DND-41 (cell line): ENCODE results near the gene DAAM2.

Experiments used
- ATAC-seq: fragments of 200-7000 bp; cut with Tn5 transposase; 3 replicates; pipeline ENCODE4 v1.9.1; 2021; ENCODE audit warnings: low read depth; ENCODE audit not compliant: insufficient read depth
- DNase-seq: peaks from one replicate; pipeline ENCODE4 v3.0.0-alpha.2; 2020
- H2AFZ ChIP-seq: 2 replicates; pipeline ENCODE4 v1.6.0; 2012; ENCODE audit warnings: low read depth, low read length
- H3K27ac ChIP-seq: 2 replicates; pipeline ENCODE4 v1.5.1; 2012; ENCODE audit warnings: low read length, inconsistent platforms
- H3K27me3 ChIP-seq: fragments of 200-600 bp; sonication (generic); 2 replicates; pipeline ENCODE4 v1.6.0; 2012; ENCODE audit warnings: low read length, mild to moderate bottlenecking, inconsistent platforms; ENCODE audit not compliant: insufficient read depth, poor library complexity
- H3K36me3 ChIP-seq: 2 replicates; pipeline ENCODE4 v1.5.1; 2012; ENCODE audit warnings: low read length, inconsistent platforms; ENCODE audit not compliant: insufficient read depth
- H3K4me1 ChIP-seq: 2 replicates; pipeline ENCODE4 v1.5.1; 2012; ENCODE audit warnings: mild to moderate bottlenecking, low read length; ENCODE audit not compliant: insufficient read depth
- H3K4me2 ChIP-seq: 2 replicates; pipeline ENCODE4 v1.6.0; 2012; ENCODE audit warnings: mild to moderate bottlenecking, moderate library complexity, low read length, inconsistent platforms; ENCODE audit not compliant: insufficient read depth
- H3K4me3 ChIP-seq, 2 experiments: fragments of 200-600 bp in 1 of 2; shearing (Covaris generic) in 1 of 2; 2 replicates each; pipeline ENCODE4 v1.5.1; 2012 to 2016; ENCODE audit warnings: inconsistent platforms in 2 of 2, low read length in 2 of 2, mild to moderate bottlenecking in 2 of 2, low read depth in 1 of 2, moderate library complexity in 1 of 2
- H3K79me2 ChIP-seq: 2 replicates; pipeline ENCODE4 v1.6.0; 2012; ENCODE audit warnings: low read length, inconsistent platforms; ENCODE audit not compliant: insufficient read depth
- H3K9ac ChIP-seq: 2 replicates; pipeline ENCODE4 v1.6.0; 2012; ENCODE audit warnings: low read depth, mild to moderate bottlenecking, inconsistent platforms, low read length, moderate library complexity
- H3K9me3 ChIP-seq: 2 replicates; pipeline ENCODE4 v1.5.1; 2012; ENCODE audit warnings: low read length, moderate library complexity, mild to moderate bottlenecking, inconsistent platforms; ENCODE audit not compliant: insufficient read depth, severe bottlenecking
- H4K20me1 ChIP-seq: 2 replicates; pipeline ENCODE4 v1.6.0; 2012; ENCODE audit warnings: low read length; ENCODE audit not compliant: insufficient read depth
- EZH2 ChIP-seq: IDR thresholded peaks from 3 replicates; pipeline ENCODE4 v1.6.1; 2012; ENCODE audit warnings: borderline replicate concordance, low read depth, mild to moderate bottlenecking, moderate library complexity, low read length, inconsistent platforms; ENCODE audit not compliant: severe bottlenecking
- TF ChIP-seq, protein P1 (sequence below): IDR thresholded peaks from 2 replicates; pipeline ENCODE4 v1.5.1; 2012; ENCODE audit warnings: borderline replicate concordance, low read length, moderate library complexity, mild to moderate bottlenecking; ENCODE audit not compliant: poor library complexity, severe bottlenecking; ENCODE audit errors: extremely low read depth

Gene DAAM2

DNA sequence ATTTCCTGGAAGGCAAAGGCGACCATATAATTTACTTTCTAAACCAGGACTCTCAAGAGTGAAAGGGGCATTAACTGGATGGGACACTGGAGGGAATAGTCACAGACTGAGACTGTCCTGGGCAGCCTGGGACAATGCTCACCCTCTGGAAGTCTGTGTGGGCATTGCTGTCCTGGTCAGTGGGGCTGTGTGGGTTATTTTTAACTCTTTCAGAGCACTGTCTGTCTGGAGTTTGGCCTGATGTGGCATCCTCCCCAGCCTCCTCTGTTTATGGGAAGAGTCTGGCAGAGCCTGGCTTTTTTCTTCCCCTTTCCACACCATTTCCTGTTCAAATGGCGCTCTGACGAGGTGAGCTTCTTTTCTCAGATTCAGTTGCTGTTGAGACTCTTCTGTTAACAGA lies 11.7 kb downstream of the DAAM2 start:
- Histone ChIP-seq H2AFZ (no peak overlapping the region), H3K9me3 (no peaks in the 10 kb centered on the region), H3K36me3 (no peaks in the 10 kb centered on the region), H3K9ac (no peak overlapping the region), H3K79me2 (no peaks in the 10 kb centered on the region), H4K20me1 (no peaks in the 10 kb centered on the region), H3K4me3 (no peak overlapping the region), H3K27me3 (peaks cover 5% of the 10 kb centered on the region), H3K4me2 (no peak overlapping the region), H3K27ac (no peak overlapping the region), H3K4me1 (no peaks in the 10 kb centered on the region)
- no peak for ATAC-seq
- DNase-seq = no peak
- TF ChIP-seq, protein P1, sequence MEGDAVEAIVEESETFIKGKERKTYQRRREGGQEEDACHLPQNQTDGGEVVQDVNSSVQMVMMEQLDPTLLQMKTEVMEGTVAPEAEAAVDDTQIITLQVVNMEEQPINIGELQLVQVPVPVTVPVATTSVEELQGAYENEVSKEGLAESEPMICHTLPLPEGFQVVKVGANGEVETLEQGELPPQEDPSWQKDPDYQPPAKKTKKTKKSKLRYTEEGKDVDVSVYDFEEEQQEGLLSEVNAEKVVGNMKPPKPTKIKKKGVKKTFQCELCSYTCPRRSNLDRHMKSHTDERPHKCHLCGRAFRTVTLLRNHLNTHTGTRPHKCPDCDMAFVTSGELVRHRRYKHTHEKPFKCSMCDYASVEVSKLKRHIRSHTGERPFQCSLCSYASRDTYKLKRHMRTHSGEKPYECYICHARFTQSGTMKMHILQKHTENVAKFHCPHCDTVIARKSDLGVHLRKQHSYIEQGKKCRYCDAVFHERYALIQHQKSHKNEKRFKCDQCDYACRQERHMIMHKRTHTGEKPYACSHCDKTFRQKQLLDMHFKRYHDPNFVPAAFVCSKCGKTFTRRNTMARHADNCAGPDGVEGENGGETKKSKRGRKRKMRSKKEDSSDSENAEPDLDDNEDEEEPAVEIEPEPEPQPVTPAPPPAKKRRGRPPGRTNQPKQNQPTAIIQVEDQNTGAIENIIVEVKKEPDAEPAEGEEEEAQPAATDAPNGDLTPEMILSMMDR = no peak

DNA sequence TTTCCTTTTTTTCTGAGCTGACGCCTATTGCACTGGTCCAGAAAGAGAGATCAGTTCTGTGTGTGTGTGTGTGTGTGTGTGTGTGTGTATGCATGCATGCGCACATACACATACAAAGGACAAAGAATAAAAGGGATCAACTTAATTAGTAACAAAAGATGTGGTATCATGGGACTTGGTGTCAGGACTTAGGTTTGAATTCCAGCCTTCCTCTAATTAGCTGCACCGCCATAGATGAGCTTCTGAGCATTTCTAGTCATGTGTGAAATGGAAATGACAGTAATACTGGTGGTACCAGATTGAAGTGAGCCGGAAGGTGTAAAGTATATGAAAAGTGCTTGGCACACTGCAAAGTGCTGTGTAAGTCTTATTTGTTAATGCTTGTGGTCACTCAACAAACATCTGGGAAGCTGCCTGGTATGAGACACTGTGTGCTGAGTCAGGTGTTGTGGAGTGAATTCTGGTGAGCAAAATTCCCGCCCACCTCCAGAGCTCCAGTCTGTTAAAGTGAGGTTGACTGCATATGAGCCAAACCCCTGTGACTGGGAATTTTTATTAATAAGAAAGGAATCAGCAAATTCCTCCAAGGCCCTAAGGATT lies 12.4 kb downstream of the DAAM2 start:
- no peaks in the 10 kb centered on the region for H3K36me3 ChIP-seq
- peaks cover 5% of the 10 kb centered on the region for H3K27me3 ChIP-seq
- no peak overlapping the region for H2AFZ ChIP-seq
- H3K9me3 ChIP-seq = no peaks in the 10 kb centered on the region
- DNase-seq (no peak), ATAC-seq (no peak)
- H3K4me1 ChIP-seq = no peaks in the 10 kb centered on the region
- TF ChIP-seq EZH2 = no peak
- TF ChIP-seq, protein P1 = no peak
- H3K4me3 ChIP-seq = no peak overlapping the region
- no peak overlapping the region for H3K27ac ChIP-seq
- H3K79me2 ChIP-seq = no peaks in the 10 kb centered on the region
- H3K4me2 ChIP-seq = no peak overlapping the region
- H4K20me1 ChIP-seq = no peaks in the 10 kb centered on the region
- no peak overlapping the region for H3K9ac ChIP-seq

DNA sequence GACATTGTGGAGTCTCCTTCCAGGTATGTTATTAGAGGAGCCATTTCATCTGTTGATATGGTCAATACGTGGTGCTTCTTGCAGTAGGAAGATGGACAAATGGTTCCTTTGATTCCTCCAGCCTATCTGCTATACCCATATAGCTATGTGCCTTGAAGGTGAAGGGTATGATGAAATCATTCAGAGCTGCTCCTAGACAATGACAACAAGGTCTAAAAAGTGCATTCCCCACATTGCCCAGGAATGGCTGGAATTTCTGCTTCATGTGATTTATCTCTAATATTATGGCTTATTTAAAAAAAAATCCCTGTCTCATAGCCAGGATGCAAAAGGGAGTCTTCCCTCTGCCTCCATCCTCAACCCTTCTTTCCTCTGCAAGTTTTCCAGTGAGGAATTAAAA lies 14.1 kb downstream of the DAAM2 start:
- ATAC-seq (no peak), DNase-seq (no peak)
- peaks cover 7% of the 10 kb centered on the region for H3K27me3 ChIP-seq
- H2AFZ ChIP-seq = no peak overlapping the region
- TF ChIP-seq, protein P1 = no peak
- TF ChIP-seq EZH2 = no peak
- H3K27ac ChIP-seq = no peak overlapping the region
- H3K4me2 ChIP-seq = no peak overlapping the region
- no peak overlapping the region for H3K9ac ChIP-seq
- no peaks in the 10 kb centered on the region for H3K79me2 ChIP-seq
- no peaks in the 10 kb centered on the region for H3K9me3 ChIP-seq
- H3K4me3 ChIP-seq = no peak overlapping the region
- H4K20me1 ChIP-seq = no peaks in the 10 kb centered on the region
- H3K36me3 ChIP-seq = no peaks in the 10 kb centered on the region
- no peaks in the 10 kb centered on the region for H3K4me1 ChIP-seq

DNA sequence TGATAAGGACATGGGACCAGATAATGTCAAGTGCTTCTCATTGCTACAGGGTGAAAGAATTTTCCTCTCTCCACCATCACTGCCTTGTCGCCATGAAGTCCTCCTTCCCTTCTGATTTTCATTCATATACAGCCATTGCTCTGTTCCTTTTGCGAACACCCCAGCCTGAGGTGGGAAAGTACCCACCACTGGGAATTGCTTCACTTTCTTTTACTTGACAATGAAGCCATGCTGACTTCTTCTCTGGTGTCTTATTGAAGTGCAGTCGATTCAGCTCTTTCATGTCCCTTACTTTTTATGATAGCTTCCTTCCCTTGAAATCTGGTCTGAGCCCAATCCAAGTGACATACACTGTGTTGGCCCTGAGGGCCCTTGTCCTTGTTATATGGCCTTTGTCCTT lies 16.2 kb downstream of the DAAM2 start:
- Histone ChIP-seq H3K27ac (no peak overlapping the region), H4K20me1 (no peaks in the 10 kb centered on the region), H3K79me2 (no peaks in the 10 kb centered on the region), H3K27me3 (peaks cover 7% of the 10 kb centered on the region), H3K9me3 (no peaks in the 10 kb centered on the region), H3K4me1 (no peaks in the 10 kb centered on the region), H3K4me2 (no peak overlapping the region), H3K9ac (no peak overlapping the region), H3K36me3 (no peaks in the 10 kb centered on the region), H2AFZ (no peak overlapping the region), H3K4me3 (no peak overlapping the region)
- no peak for ATAC-seq
- no peak for DNase-seq
- TF ChIP-seq EZH2 = no peak
- TF ChIP-seq, protein P1 = no peak
